HG03108 (cell line): Measurements from ENCODE around the gene MCTP2.

Experiments used
- ATAC-seq: cut with Tn5 transposase; IDR thresholded peaks from one replicate; pipeline ENCODE4 v1.9.1; 2021; ENCODE audit warnings: moderate library complexity; ENCODE audit not compliant: unreplicated experiment

MCTP2 gene

DNA sequence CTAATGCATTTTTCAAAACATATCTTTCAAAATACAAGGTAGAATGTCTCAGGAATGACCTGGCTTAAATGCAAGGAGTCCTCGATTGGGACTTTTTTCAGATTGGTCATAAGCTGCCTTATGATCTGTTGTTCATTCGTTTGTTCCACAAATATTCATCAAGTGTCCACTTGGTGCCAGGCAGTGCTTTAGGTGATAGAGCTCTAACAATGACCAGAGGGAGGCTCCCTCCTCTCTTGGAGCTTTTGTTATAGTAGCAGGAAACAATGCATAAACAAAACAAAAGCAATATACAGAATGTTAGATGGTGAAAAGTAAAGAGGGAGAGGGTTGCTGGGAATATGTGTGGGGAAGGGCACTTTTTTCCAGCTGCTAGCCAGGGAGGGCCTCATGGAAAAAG, 156.1 kb downstream of the MCTP2 start:
- no peak for ATAC-seq

DNA sequence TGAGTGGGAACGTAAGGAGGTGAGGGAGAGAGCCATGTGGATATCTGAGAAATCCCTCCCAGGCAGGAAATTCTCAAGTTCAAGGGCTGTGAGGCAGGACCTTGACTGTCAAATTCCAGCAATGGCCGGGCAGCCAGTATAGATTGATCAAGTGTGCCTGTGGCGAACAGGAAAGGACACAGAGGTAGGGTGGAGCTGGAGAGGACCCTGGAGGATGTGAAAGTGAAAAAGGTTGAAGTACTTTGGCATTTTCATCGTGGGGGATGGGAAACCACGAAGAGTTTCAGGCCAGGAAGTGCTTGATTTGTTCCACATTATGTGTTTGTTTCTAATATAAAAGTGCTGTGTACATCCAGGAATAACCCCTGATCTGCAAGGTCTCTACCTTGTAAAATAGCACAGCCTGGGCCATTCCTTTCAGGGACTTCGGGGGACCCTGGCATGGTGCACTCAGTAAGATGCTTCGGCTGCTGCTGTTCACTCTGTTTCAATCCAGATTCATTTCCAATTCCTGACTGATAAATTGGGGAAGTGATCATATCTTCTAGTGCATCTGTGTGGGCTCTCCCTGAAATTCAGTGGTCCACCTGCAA, 156.6 kb downstream of the MCTP2 start:
- no peak for ATAC-seq

DNA sequence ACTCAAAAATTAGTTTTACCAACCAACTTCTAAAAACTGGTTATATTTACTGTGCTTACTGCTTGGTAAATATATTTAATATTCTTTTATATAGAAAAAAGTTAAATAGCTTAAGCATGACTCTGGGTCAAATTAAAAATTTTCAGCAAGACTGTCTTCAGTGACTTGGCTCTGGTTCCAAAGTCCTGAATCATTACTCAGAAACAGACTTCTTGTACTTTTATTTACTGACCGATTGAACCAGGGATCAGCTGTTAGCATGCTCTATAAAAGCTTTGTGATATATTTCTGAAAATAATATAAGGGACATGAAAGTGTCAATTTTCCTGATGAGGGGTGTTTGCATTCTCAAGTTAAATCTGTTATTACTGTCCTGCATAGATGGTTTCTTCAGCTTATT, 164.3 kb downstream of the MCTP2 start:
- ATAC-seq: no peak

DNA sequence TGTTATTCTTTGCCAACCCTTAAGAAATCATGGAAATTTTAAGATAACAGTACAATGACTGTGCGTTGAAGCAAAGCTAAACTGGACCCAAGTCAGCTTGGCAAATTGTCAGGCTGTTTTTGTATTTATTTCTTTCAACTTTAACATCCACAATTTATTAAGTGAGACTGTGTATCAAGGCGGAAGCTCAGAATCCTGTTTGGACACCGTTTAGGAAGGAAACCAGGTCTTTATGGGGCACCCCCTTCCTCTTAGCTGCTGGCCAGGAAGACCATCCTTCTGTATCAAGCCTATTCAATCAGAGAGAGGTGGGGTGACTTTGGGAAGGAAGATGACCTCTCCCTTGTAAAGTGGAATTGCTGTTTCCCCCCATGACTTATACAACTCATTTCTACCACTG, 166.0 kb downstream of the MCTP2 start:
- ATAC-seq: no peak

DNA sequence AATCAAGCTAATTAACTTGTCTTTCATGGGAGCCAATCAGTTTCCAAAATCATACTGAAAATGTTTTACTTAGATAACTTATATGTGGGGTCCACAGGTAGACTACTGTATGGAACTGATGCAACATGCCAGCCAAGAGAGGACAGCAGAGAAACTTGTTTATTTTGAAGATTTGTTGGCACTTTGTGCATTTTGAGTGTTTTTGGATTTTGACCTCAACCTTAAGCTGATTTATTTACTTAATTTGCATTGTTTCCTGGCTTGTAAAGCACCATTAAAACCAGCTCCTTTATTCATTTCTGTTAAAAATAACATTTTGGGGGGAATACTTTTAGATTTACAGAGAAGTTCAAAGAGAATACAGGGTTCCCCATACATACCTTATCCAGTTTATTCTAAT, 166.6 kb downstream of the MCTP2 start:
- ATAC-seq: no peak

DNA sequence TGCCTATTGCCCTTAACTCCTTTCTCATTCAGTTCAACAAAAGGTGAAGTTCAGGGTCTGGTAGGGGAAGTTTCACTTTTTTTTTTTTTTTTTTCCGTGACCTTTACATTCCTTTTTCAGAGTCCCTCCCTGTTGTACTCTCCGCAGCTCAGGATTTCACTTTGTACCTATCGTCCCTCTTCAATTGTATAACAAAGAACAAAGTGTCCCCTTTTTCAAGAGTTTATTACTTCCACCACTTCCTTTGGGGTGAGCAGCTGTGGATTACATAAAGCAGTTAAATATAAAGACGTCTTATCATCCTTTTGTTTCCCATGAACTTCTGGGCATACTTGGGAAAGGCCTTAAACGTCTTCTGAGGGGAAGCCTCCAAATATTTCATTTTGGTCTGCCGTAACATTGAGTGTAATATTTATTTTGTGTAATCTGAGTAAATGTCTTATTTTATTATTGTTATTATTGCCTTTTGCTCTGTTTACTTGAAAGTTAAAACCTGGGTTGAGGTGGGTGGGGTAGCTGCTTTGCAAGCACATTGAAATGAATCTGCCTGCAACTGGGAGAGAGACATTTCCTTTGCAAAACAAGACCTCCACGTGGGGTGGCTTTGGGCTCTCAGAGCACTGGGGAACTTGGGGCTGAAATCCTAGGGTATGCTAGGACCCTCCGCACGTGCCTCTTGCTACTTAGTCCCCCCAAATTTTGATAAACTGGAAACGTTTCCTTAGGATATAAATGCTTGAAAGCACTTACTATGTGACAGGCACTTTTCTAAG, 169.4 kb downstream of the MCTP2 start:
- no peak for ATAC-seq

DNA sequence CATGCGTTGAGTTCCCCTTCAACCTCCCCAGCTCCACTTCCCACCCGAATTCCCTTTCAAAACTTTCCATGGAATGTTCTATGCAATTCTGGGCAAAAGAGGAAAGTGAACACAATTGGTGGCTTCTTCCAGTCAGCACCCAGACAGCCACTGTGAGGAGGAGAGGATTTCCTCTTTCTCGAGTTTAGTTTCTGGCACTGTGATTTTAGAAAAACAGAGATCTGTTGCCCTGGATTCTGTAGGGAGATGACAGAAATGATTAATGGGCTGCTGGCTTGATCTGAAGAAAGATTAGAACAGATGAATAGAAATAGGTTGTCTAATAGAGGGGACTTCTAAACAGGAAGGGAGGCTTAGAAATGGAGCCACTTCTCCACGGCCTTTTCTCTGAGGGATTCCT, 172.0 kb downstream of the MCTP2 start:
- ATAC-seq: no peak

DNA sequence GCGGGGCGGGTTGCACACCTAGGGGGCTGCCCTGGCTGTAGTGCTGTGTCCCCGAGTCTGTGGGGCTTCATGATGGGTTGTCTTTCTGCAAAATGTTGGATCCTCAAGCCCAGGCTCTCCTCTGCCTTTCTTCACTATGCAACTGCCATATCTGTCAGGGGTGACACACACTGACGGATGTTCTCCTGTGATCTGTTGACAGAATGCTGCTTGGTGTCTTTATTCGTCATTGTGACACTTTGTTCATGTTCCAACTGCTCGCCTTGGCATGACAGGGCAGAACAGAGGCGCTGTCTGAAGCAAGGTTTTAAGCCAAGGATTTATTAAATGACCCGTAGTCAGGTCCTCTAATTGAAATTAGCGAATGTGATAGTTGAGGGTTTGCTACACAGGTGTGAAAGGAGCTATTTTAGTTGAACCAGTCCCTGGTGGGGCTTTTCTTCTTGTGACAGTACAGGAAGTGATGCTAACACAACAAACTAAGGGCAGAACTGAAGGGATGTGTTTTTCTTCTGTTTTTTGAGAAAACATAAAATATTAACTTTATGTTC, 173.4 kb downstream of the MCTP2 start:
- ATAC-seq: no peak

DNA sequence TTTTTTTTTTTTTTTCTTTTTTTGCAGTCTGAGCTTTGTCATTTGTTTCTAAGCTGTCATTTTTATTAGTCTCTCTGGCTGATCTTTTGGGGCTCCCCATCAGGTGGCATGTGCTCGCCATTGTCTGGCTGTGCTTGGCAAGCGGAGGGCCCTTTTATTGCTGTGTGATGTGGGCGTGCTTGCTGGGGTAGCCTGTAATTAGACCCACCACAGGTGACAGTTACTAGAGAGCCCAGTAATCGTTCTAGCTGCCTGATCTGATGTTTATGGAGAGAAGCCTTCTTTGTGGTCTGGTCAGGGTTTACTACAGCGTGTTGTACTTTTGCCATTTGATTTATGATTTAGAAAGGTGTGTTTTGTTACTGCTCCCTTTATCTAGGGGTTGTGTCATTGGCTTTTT, 179.9 kb downstream of the MCTP2 start:
- ATAC-seq: no peak

DNA sequence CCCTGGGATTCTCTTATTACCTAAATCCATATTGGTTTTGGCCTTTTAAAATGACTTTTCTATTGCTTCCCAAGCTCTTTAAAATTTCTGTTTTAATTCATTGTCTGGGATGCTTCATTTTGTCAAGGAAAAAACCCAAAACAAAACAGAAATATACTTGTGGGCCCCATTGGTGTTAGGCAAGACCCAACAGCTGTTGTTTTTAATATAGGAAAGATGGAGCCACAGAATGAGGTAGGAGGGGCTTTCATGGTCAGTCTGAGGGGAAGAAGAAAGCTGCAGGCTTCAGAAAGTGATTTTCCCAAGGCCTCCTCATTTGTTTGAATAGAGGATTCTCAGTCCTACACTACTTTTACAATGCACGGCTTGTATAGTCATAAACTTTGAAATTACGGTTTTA, 180.5 kb downstream of the MCTP2 start:
- ATAC-seq: no peak

DNA sequence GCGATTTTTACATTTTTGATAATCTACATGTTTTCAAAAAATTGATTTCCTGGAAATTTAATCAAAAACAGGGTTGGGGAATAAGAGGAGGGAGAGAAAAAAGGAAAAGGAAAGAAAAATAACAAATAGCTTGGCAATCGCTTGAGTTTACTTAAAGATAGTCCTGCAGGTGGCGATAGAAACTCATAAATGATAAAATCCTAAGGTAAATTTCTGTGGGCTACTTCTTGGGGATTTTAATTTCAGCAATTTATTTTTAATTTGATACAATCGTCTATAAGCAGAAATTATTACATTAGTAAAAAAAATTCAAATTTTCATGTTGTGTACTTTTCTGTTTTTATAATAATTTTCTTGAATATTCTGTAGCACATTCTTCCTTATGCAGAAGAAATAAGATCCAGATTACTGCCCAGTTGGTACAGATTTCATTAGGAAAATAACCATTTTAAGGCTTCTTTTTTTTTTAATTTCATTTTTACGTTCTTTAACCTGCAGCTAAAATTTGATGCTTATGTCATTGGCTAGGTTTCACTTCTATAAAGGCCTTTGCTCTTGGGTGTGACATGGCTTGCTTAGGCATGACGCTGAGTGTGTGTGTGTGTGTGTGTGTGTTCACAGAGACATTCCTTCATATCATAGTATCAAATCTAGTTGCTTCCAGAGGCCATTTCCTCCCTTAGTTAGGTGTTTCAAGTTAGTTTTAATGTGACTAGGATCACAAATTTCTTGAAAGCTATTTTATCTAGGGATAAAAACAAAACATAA, 181.8 kb downstream of the MCTP2 start:
- ATAC-seq: no peak

DNA sequence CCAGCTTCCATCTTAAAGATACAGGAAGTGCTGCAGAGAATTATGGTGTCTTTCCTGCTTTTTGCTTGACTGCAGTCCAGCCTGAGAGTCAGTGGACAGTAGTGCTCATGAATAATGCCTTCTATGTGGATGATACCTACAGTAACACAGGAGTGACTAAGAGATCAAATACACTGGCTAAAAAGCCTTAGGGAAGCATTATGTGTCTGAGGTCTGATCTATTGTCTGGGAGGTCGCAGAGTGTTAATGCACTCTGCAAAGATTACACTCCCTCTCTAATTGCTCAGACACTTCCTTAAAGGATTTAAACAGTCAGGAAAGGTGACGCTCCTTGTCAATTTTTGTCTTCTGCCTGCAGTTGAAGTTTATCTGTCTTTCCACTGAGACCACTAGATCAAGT, 183.6 kb downstream of the MCTP2 start:
- no peak for ATAC-seq

DNA sequence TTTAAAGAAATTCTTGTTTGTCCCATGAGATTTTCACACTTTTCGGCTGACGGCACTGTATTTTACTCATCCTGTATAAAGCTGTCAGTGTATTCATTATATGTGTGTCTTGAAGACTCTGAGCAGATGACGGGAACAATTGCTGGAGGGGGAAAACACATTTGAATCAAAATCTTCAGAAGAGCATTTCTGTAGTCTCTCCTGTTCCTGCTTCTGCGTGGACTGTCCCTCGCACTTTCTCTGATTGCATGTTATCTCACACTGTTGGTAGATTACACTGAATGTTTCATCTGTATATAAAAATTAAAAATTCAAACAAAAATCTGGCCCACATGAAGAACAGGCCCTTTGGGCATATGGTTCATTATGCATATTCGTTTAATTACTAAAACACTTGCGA, 184.9 kb downstream of the MCTP2 start:
- ATAC-seq: no peak

DNA sequence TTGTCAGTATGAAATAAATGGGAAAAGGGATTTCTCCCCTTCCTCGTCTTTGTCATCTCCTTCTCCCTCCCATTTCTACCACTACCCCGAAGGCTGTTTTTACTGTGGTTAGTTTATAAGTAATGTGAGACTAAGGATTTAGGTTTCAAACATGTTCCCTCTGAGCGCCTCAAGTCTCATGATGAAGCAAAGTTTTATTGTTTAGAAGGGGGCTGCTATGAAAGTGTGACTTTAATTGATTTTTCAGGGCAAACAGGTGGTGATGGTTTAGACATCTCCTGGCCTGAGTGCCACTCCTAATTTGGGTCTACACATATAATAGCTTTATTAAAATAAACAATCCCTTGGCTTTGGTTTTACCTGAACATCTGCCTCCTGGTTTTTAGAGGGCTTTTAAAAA, 185.5 kb downstream of the MCTP2 start:
- no peak for ATAC-seq

DNA sequence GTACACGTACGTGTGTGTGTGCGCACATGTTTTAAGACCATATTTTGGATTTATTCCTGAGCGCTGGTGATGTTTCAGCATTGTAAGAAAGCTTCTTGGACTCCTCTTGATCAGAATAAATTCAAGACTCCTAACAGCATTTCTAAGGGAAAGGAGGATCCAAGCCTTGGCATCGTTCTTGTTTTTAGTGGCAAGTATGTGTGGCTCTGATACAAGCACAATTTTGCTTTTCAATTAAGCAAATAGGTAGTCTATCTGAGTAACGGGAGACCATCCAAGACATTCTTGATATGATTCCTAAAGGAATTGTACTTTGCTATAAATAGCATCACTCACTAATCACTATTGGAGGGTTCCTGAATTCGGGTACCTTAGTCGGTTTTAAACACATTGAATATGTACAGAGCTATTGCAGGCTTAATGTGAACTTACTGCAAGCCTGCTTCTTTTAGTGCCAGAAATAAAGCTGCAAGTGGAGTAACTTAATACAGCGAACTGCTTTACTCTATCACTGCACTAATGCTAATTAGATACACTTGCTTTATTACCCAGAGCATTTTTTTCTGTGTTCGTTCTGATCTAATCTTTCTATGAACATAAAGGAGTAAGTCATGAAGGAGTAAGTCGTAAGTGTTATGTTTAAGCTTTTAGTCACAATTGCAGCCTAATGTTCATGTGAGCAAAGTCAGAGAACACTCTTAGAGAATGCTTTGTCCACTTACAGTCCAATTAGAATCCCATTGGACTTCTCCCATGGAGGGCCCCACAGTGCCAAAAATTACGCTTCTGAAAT, 186.3 kb downstream of the MCTP2 start:
- no peak for ATAC-seq

DNA sequence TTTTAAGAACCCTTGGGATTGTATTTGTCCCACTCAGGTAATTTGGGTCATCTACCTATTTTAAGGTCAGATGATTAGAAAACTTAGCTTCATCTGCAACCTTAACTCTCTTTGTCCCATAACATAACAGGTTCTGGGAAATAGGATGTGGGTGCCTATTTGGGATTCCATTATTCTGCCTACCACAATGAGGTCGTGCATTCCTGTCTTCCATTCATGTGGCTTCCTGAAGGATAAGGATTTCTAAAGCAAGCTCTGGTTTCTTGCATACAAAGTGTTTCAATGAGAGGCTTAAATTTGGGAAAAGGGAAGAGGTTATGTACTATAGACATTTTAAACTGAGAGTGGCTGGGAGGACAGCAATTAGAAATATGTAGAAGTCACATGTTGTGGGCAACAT, 190.3 kb downstream of the MCTP2 start:
- no peak for ATAC-seq

DNA sequence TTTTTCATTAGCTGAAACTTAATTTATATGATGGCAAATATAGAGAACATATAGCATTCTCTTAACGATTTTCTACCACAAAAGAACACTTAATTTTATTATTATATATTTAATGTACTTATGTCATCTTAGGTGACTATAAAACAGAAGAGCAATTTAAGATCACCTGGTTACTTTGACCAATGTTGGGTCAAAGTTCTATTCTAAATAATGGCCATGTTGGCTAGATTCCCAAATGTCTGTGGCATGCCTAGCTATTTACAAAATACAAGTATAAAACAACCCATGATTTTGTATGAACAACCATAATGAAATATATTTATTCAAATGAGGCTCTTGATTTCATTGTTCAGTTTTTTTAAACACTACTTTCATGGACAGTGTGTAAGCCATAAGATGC, 200.9 kb downstream of the MCTP2 start:
- no peak for ATAC-seq

DNA sequence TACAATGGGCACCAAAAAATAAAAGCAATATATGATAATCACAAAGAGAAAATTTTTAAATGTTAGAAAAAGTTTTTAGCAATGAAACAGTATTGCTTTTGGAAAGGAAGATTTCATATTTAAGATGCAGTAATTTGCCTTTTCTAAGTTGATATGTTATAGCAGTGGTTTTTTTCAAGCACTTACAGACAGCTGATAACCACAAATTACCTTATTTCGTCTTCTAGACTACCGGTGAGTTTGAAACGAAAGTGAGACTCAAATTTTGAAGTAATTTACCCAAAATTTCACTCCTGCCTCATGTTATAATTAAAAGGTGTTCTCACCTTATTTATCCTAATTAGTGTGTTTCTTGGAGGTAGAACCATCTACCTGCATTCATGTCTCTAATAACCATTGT, 207.8 kb downstream of the MCTP2 start:
- ATAC-seq: no peak

DNA sequence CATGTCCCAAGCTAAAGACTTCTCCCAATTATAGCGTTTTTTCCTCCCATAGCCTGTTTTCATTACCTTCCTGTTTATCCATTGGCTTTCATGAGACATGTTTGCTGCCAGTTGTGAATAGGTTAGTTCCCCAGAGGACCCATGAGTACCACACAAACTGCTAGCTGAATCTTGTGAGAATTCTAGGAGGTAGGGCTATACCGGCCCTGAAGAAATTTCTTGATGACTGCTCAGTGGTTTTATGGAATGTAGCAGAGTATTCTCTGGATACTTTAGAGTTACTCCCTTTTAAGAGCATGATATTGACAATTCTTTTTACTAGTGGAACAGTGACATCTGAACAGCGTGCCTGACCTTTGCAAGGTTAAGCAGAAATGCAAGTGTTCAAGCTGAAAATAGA, 210.4 kb downstream of the MCTP2 start:
- ATAC-seq: no peak

DNA sequence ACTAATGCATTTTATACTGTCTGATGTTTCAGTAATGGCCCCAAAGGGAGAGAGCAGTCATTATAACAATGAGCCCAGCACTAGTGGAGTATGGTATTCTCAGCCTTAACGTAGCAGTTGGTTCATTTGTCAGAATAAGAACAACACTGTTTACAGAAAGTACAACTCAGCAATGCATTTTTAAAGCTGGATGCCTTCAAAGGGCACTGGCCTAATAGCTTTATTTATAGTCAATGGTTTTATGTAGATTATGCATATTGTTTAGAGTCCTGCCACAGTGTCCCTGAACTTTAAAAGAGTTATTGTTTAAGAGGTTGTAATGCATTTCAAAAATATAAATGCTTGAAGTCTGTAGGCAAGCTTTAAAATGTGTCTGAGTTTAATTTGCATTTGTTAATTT, 211.1 kb downstream of the MCTP2 start:
- no peak for ATAC-seq

DNA sequence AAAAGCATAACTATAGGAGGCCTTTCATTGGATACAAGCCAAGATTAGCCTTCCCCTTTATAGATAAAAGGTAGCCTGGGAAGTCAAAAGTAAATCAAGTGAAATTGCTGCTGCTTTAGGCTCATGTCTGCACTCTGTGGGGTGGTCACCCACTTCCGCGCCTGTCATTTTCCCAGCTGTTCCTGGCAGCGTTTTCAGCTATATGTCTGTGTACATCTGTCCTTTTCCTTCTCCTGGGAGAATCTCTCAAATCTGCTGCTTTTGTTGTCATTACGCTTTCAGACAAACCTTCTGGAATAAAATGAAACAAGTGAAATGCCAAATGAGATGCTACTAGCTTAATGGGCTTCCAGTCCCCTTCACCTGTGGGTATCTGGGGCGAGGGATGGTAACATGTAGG, 211.8 kb downstream of the MCTP2 start:
- no peak for ATAC-seq
